Uterus (tissue), 4 donors: Measurements from ENCODE around the gene MEIS2. TPM values are rescaled to one million over a fixed set of nuclear protein-coding genes. Genes with fewer than 3 reads are reported as not detected.

Source experiments
- DNase-seq, 2 donors: peaks; one replicate each; pipeline ENCODE4 v3.0.0-alpha.2; 2019 to 2020
- H3K27ac ChIP-seq, 2 donors: fragments of 200-600 bp; sonication (generic); 1 replicate in 1 of 2; 2 replicates in 1 of 2; pipeline ENCODE4 v1.5.1; 2016 to 2018
- H3K27me3 ChIP-seq, 2 donors: fragments of 200-600 bp; sonication (generic); one replicate each; pipeline ENCODE4 v1.5.1; 2018 to 2019; ENCODE audit warnings: control low read depth in 1 of 2
- H3K36me3 ChIP-seq, 2 donors: fragments of 200-600 bp; sonication (generic); one replicate each; pipeline ENCODE4 v1.5.1; 2019; ENCODE audit warnings: control low read depth in 1 of 2
- H3K4me1 ChIP-seq, 2 donors: fragments of 200-600 bp; sonication (generic); one replicate each; pipeline ENCODE4 v1.5.1; 2018 to 2019; ENCODE audit warnings: control low read depth in 1 of 2
- H3K4me3 ChIP-seq, 2 donors: fragments of 200-600 bp; sonication (generic); 1 replicate in 1 of 2; 2 replicates in 1 of 2; pipeline ENCODE4 v1.5.1; 2018 to 2019; ENCODE audit warnings: mild to moderate bottlenecking in 1 of 2
- H3K9me3 ChIP-seq, 2 donors: fragments of 200-600 bp; sonication (generic); one replicate each; pipeline ENCODE4 v1.5.1; 2019; ENCODE audit warnings: control low read depth in 1 of 2
- CTCF ChIP-seq, 4 experiments: fragments of 200-600 bp in 2 of 4; fragments of 450-650 bp in 2 of 4; sonication (generic) in 2 of 4; IDR thresholded peaks; one replicate each; pipeline ENCODE4 v1.5.1; 2016 to 2019; ENCODE audit warnings: antibody characterized with exemption in 4 of 4, mild to moderate bottlenecking in 2 of 4, moderate library complexity in 1 of 4
- POLR2A ChIP-seq, 2 donors: fragments of 450-650 bp; IDR thresholded peaks; one replicate each; pipeline ENCODE4 v1.6.1; 2016; ENCODE audit warnings: antibody characterized with exemption in 2 of 2, mild to moderate bottlenecking in 1 of 2, moderate library complexity in 1 of 2
- intact Hi-C: fragments of 100-400 bp; cut with DNase I; formaldehyde crosslinking; loops from one replicate; pipeline ENCODE4 v1.15.1; 2023; ENCODE audit warnings: low total_unique reads
- total RNA-seq, 4 donors: library from RNA; depleted of rRNA in 3 of 4; stranded (reverse); fragments of >200 nt in 3 of 4; gene quantifications; one replicate each; pipeline versions ENCODE4 v1.1.0 to v1.2.4, GENCODE V29; 2014 to 2023
- donor health status: DM: yes; HTN: yes; CAD: no.

MEIS2 gene
- total RNA-seq, 4 donors from 2014 or later, result 84.0 to 184 (median 112) TPM

GRCh38 chr15:36938764-36939163, 161.6 kb downstream of the MEIS2 start:
- TF ChIP-seq CTCF (IDR thresholded peaks at IDR 0.05), result no peak
- TF ChIP-seq POLR2A (IDR thresholded peaks at IDR 0.05), result no peak
- intact Hi-C loops, result no loop called here
- no peaks in the 10 kb centered on the region for H3K9me3 ChIP-seq

DNA sequence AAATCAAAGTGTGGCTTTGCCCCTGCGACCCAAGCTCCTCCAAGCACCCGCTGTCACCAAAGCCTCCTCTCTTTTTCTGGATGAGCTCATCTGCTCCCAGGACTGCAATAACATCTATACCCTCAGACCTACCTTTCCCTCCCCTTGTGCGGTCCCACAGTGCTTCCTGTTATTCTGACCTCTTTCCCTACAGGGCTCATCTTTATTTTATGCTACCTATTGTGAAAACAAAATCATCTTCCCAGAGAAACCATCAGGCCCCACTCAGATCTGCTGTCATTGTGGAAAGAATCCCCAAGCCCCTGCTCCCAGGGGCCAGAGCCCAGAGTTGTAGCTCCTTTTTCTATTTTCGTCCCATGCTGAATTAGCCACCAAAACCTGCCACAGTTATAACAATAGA, 162.2 kb downstream of the MEIS2 start:
- Histone ChIP-seq H3K27ac (no peak overlapping the region), H3K36me3 (no peaks in the 10 kb centered on the region), H3K27me3 (no peaks in the 10 kb centered on the region), H3K4me1 (peaks cover 0 to 3% of the 10 kb centered on the region in 2 donors), H3K4me3 (no peak overlapping the region), H3K9me3 (no peaks in the 10 kb centered on the region)
- intact Hi-C loops, result no loop called here
- DNase-seq, result no peak
- no peak for TF ChIP-seq CTCF (IDR thresholded peaks at IDR 0.05)
- TF ChIP-seq POLR2A (IDR thresholded peaks at IDR 0.05), result no peak

More at GRCh38 chr15:36938764-36939163, 161.6 kb downstream of the MEIS2 start:
- Histone ChIP-seq H3K4me1 (peaks cover 0 to 3% of the 10 kb centered on the region in 2 donors), H3K36me3 (no peaks in the 10 kb centered on the region), H3K4me3 (no peak overlapping the region), H3K27ac (no peak overlapping the region), H3K27me3 (no peaks in the 10 kb centered on the region)
- no peak for DNase-seq

- Histone ChIP-seq H3K27ac (no peak overlapping the region), H3K36me3 (no peaks in the 10 kb centered on the region), H3K4me1 (peaks cover 0 to 3% of the 10 kb centered on the region in 2 donors), H3K4me3 (no peak overlapping the region), H3K27me3 (no peaks in the 10 kb centered on the region), H3K9me3 (no peaks in the 10 kb centered on the region)
- intact Hi-C loops, result no loop called here
- TF ChIP-seq POLR2A (IDR thresholded peaks at IDR 0.05) (no peak), CTCF (IDR thresholded peaks at IDR 0.05) (no peak)
- DNase-seq, result no peak
Observed at GRCh38 chr15:36936613-36937012, 163.7 kb downstream of the MEIS2 start.

DNA sequence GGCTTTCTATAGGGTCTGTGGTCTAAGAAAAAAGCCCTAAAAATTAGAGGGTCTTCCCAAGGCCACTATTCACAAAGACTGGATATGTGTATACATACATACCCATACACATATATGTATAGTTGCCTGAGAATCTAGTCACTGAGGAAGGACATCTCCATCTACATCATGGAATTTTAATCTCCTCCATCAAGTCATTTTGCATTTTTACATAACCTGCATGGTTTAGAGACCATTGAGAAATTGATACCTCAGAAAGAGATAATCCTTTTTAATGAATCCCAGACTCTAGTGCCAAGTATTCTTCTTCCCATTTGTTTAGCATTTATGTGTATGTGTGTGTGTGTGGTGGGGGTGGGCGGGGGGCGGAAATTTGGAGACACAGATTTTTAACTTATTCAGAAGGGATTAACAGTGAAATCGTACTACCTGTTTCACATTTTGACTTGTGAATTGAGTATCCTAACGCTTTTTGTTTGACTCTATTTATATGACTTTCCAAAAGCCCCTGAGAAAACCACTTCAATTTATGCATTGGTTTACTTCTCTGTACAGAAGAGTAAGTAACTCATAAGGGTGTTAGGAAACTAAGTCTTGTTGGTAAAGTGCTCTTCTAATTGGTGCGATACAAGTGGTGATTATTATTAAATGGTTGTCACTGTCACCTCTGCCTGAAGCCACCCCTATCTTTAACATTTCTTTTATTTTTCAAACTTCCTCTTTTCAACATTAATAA, 166.9 kb downstream of the MEIS2 start:
- TF ChIP-seq CTCF (IDR thresholded peaks at IDR 0.05), result no peak
- no peak for TF ChIP-seq POLR2A (IDR thresholded peaks at IDR 0.05)

GRCh38 chr15:36932070-36932469, 168.3 kb downstream of the MEIS2 start:
- H3K9me3 ChIP-seq, result no peaks in the 10 kb centered on the region
- intact Hi-C loops, result no loop called here

More for the DNA sequence above, 166.9 kb downstream of the MEIS2 start:
- Histone ChIP-seq H3K4me1 (peaks cover 0 to 8% of the 10 kb centered on the region in 2 donors), H3K27me3 (no peaks in the 10 kb centered on the region), H3K27ac (no peak overlapping the region), H3K36me3 (no peaks in the 10 kb centered on the region), H3K9me3 (no peaks in the 10 kb centered on the region), H3K4me3 (no peak overlapping the region)
- DNase-seq, result no peak
- intact Hi-C loops, result no loop called here

More at GRCh38 chr15:36932070-36932469, 168.3 kb downstream of the MEIS2 start:
- H3K27me3 ChIP-seq, result no peaks in the 10 kb centered on the region
- peaks cover 0 to 18% of the 10 kb centered on the region in 2 donors for H3K4me1 ChIP-seq
- H3K4me3 ChIP-seq, result no peak overlapping the region
- no peak for DNase-seq
- no peaks in the 10 kb centered on the region for H3K36me3 ChIP-seq
- H3K27ac ChIP-seq, result no peak overlapping the region
- TF ChIP-seq CTCF (IDR thresholded peaks at IDR 0.05) (no peak), POLR2A (IDR thresholded peaks at IDR 0.05) (no peak)
